PC-9 (cell line): Measurements from ENCODE around the gene MT2A.

ENCODE experiments used
- EZH2 ChIP-seq: fragments of 200-600 bp; sonication (generic); IDR thresholded peaks from 2 replicates; pipeline ENCODE4 v1.8.0; 2017; ENCODE audit warnings: antibody characterized with exemption, low read depth
- TF ChIP-seq, protein P1 (sequence below): fragments of 200-600 bp; sonication (generic); conservative IDR thresholded peaks from 2 replicates; pipeline ENCODE4 v1.6.1; 2017; ENCODE audit warnings: mixed run types, antibody characterized with exemption, mild to moderate bottlenecking, moderate library complexity

DNA sequence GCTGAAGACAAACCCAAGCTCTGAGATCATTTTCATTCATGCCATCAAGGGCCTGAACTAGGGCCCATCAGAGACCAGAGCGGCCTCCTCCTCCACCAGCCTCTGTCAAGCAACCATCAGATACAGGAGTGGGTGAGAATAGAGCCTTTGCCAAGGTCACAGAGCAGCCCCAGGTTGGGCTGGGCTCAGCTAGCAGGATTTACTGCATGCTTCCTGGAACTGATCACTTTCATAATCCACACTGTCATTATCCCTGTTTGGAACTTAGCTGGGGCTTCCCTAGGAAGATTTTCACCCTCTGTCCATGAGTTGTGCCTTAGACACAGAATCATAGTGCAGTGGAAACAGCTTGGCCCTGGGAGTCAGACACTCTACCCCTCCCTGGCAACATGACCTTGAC, 38.4 kb upstream of the MT2A start:
- TF ChIP-seq, protein P1, sequence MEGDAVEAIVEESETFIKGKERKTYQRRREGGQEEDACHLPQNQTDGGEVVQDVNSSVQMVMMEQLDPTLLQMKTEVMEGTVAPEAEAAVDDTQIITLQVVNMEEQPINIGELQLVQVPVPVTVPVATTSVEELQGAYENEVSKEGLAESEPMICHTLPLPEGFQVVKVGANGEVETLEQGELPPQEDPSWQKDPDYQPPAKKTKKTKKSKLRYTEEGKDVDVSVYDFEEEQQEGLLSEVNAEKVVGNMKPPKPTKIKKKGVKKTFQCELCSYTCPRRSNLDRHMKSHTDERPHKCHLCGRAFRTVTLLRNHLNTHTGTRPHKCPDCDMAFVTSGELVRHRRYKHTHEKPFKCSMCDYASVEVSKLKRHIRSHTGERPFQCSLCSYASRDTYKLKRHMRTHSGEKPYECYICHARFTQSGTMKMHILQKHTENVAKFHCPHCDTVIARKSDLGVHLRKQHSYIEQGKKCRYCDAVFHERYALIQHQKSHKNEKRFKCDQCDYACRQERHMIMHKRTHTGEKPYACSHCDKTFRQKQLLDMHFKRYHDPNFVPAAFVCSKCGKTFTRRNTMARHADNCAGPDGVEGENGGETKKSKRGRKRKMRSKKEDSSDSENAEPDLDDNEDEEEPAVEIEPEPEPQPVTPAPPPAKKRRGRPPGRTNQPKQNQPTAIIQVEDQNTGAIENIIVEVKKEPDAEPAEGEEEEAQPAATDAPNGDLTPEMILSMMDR: no peak
- TF ChIP-seq EZH2: no peak
